ENCODE results near the gene KRT6C.

Gene KRT6C

DNA sequence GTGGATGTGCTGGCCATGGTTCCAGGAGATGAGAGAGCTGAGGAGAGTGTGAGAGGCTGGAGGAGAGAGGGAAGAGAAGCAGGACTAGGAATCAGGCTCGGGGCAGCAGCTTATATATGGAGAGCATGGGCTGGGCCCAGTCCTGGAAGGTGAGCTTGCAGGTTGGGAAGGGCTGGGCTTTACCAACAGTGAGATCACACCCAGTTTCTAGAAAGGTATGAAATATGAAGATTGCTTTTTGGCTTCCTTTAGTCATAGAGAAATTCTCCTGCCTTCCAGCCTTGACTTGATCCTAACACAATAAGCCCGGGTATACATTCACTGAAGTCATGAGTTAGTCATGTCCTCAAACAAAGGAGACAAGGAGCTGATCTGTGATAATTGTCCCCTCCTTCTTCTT, 19.6 kb upstream of the KRT6C start, which contains the start of gene KRT6A:
Gene KRT6A (minus strand): TSS at position 86 of the 400 bp plus-strand sequence. CDS start 69 bp downstream, at position 17.
- TF ChIP-seq TCF12 (IDR thresholded peaks at IDR 0.05; ENCODE audit: low read depth) (no peak), CEBPB (IDR thresholded peaks at IDR 0.05) (no peak), TEAD4 (IDR thresholded peaks at IDR 0.05) (no peak), EP300 (IDR thresholded peaks at IDR 0.05; ENCODE audit: borderline replicate concordance) (no peak), ZBTB7A (IDR thresholded peaks at IDR 0.05; ENCODE audit: low read depth) (no peak), CREB1 (IDR thresholded peaks at IDR 0.05; ENCODE audit: low read depth) (no peak), RAD21 (IDR thresholded peaks at IDR 0.05; ENCODE audit: low read depth) (no peak), YY1 (IDR thresholded peaks at IDR 0.05; ENCODE audit: low read depth) (no peak), EGR1 (IDR thresholded peaks at IDR 0.05) (no peak), NFIC (IDR thresholded peaks at IDR 0.05) (no peak), FOXM1 (IDR thresholded peaks at IDR 0.05; ENCODE audit: borderline replicate concordance, low read depth) (no peak), TAF1 (IDR thresholded peaks at IDR 0.05; ENCODE audit: low read depth) (no peak)
- TF ChIP-seq, protein P1, sequence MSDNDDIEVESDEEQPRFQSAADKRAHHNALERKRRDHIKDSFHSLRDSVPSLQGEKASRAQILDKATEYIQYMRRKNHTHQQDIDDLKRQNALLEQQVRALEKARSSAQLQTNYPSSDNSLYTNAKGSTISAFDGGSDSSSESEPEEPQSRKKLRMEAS (IDR thresholded peaks at IDR 0.05) = no peak
- TF ChIP-seq, protein P2, sequence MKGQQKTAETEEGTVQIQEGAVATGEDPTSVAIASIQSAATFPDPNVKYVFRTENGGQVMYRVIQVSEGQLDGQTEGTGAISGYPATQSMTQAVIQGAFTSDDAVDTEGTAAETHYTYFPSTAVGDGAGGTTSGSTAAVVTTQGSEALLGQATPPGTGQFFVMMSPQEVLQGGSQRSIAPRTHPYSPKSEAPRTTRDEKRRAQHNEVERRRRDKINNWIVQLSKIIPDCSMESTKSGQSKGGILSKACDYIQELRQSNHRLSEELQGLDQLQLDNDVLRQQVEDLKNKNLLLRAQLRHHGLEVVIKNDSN (IDR thresholded peaks at IDR 0.05) = no peak
- TF ChIP-seq, protein P3, sequence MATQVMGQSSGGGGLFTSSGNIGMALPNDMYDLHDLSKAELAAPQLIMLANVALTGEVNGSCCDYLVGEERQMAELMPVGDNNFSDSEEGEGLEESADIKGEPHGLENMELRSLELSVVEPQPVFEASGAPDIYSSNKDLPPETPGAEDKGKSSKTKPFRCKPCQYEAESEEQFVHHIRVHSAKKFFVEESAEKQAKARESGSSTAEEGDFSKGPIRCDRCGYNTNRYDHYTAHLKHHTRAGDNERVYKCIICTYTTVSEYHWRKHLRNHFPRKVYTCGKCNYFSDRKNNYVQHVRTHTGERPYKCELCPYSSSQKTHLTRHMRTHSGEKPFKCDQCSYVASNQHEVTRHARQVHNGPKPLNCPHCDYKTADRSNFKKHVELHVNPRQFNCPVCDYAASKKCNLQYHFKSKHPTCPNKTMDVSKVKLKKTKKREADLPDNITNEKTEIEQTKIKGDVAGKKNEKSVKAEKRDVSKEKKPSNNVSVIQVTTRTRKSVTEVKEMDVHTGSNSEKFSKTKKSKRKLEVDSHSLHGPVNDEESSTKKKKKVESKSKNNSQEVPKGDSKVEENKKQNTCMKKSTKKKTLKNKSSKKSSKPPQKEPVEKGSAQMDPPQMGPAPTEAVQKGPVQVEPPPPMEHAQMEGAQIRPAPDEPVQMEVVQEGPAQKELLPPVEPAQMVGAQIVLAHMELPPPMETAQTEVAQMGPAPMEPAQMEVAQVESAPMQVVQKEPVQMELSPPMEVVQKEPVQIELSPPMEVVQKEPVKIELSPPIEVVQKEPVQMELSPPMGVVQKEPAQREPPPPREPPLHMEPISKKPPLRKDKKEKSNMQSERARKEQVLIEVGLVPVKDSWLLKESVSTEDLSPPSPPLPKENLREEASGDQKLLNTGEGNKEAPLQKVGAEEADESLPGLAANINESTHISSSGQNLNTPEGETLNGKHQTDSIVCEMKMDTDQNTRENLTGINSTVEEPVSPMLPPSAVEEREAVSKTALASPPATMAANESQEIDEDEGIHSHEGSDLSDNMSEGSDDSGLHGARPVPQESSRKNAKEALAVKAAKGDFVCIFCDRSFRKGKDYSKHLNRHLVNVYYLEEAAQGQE (IDR thresholded peaks at IDR 0.05; ENCODE audit: low read depth) = no peak

DNA sequence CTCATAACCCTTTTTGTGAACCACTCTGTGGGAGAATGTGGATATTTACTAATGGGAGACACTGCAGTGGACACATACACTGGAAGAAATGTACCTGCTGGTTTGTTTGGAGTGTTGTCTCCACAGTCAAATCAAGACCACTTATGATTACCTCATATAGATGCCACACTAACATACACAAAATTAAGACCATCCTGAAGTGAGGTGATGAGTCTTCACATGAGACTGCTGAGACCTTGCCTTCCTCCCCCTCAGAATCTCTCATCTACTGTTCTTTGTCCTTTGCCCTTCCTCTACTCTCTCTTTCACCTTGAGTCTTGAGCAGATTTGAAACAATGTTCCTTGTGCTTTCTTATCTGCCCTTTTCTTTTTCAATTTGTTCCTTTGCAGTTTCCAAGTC, 15.1 kb upstream of the KRT6C start:
- TF ChIP-seq EP300 (IDR thresholded peaks at IDR 0.05; ENCODE audit: borderline replicate concordance) (no peak), EGR1 (IDR thresholded peaks at IDR 0.05) (no peak), CREB1 (IDR thresholded peaks at IDR 0.05; ENCODE audit: low read depth) (no peak), ZBTB7A (IDR thresholded peaks at IDR 0.05; ENCODE audit: low read depth) (no peak), YY1 (IDR thresholded peaks at IDR 0.05; ENCODE audit: low read depth) (no peak), FOXM1 (IDR thresholded peaks at IDR 0.05; ENCODE audit: borderline replicate concordance, low read depth) (no peak)
- TF ChIP-seq, protein P2 (IDR thresholded peaks at IDR 0.05) = no peak

DNA sequence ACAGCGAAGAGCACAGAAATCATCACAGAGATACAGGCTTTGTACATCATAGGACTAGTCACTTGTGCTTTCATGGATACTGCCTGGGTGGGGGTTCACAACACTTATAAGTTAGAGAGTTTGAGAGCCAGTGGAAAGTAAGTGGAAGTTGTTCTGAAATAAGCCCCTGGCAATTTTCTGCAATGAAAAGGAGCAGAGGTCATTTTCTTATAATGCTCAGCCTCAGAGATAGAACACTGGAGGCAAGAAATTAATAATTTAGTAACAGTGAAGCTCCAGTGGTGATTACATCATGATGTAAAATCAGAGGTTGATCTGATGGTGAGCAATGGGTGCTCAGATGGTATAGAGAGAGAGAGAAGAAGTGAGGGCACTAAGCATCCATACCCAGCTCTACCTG, 13.6 kb upstream of the KRT6C start:
- TF ChIP-seq TAF1 (IDR thresholded peaks at IDR 0.05; ENCODE audit: low read depth) (no peak), NFIC (IDR thresholded peaks at IDR 0.05) (no peak), YY1 (IDR thresholded peaks at IDR 0.05; ENCODE audit: low read depth) (no peak), TCF12 (IDR thresholded peaks at IDR 0.05; ENCODE audit: low read depth) (no peak)

DNA sequence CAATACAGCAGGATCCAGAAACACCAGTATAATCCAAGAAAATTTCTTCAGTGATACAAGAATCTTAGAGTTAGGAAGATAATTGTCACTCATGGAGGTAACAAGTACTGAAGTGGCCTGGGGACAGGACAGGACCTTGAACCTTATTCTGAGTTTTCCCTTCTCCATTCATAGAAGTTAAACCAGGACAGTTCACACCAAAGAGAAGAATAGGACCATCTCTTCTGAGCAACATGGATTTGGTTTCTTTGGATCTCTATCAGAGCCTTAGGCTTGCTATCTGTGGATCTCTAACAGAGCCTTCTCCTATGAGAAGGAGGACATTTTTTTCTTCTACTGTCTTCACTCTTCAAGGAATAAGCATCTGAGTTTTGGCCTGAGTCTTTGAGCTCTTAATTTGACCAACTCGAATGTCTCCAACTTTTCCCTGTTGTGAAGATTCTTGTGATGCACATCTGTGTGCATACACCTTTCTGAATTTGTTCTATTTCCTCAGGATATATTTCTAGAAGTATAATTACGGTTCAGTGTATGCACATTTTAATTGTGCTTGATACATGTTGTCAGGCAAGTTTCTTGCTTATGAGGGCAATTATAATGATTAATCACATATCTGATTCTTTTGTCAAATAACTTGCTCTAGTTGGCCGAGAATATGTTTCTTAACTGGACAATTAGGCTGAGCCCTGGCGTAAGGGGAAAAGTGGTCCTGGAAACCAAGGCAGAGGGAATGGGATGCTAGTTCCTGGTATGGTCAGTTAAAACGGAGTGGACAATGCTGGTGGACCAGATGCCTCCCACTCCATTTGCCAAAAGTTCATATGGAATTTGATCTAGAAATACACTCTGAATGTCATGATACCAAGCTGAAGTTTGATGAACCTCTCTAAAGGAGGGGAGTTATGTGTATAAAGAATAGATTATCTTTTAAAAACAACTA, 12.8 kb upstream of the KRT6C start:
- no peak for TF ChIP-seq EP300 (IDR thresholded peaks at IDR 0.05; ENCODE audit: borderline replicate concordance)
- TF ChIP-seq, protein P3 (IDR thresholded peaks at IDR 0.05; ENCODE audit: low read depth) = no peak
- TF ChIP-seq CEBPB (IDR thresholded peaks at IDR 0.05) = no peak
- no peak for TF ChIP-seq CREB1 (IDR thresholded peaks at IDR 0.05; ENCODE audit: low read depth)
- TF ChIP-seq, protein P2 (IDR thresholded peaks at IDR 0.05) = no peak
- TF ChIP-seq, protein P1 (IDR thresholded peaks at IDR 0.05) = no peak
- TF ChIP-seq YY1 (IDR thresholded peaks at IDR 0.05; ENCODE audit: low read depth) = no peak
- no peak for TF ChIP-seq NFIC (IDR thresholded peaks at IDR 0.05)

DNA sequence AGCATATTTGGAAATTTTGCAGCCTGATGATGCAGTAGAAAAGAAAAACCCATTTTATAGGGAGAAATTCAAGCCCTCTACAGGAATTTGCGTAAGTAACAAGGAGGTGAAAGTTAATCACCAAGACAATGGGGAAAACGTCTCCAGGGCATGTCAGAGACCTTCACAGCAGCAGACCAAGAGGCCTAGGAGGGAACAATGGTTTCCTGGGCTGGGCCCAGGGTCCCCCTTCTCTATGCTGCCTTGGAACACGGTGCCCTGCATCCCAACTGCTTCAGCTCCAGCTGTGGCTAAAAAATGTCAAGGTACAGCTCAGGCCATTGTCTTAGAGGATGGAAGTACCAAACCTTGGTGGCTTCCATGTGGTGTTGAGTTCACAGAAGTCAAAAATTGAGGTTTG, 6.5 kb upstream of the KRT6C start:
- no peak for TF ChIP-seq TEAD4 (IDR thresholded peaks at IDR 0.05)
- TF ChIP-seq CEBPB (IDR thresholded peaks at IDR 0.05) = no peak
- no peak for TF ChIP-seq RAD21 (IDR thresholded peaks at IDR 0.05; ENCODE audit: low read depth)
- no peak for TF ChIP-seq EP300 (IDR thresholded peaks at IDR 0.05; ENCODE audit: borderline replicate concordance)
